Measurements from ENCODE around the gene FOXP4.

DNA sequence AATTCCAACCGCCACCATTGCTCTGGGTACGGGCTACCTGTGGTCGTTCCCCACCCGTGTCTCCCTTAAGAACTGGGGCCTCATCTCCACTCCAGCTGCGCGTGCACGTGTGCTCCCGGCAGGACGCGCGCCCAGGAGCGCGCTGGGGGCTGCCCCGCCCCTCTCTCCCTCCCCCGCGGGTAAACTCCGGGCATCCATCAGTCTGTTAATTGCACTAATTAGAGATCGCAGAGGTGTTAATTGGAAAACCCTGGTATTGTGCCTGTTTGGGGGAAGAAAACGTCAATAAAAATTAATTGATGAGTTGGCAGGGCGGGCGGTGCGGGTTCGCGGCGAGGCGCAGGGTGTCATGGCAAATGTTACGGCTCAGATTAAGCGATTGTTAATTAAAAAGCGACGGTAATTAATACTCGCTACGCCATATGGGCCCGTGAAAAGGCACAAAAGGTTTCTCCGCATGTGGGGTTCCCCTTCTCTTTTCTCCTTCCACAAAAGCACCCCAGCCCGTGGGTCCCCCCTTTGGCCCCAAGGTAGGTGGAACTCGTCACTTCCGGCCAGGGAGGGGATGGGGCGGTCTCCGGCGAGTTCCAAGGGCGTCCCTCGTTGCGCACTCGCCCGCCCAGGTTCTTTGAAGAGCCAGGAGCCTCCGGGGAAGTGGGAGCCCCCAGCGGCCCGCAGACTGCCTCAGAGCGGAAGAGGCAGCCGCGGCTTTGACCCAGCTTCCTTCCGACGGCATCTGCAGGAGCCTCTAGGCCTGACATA, 14.4 kb downstream of the FOXP4 start:
- TF ChIP-seq, protein P1, sequence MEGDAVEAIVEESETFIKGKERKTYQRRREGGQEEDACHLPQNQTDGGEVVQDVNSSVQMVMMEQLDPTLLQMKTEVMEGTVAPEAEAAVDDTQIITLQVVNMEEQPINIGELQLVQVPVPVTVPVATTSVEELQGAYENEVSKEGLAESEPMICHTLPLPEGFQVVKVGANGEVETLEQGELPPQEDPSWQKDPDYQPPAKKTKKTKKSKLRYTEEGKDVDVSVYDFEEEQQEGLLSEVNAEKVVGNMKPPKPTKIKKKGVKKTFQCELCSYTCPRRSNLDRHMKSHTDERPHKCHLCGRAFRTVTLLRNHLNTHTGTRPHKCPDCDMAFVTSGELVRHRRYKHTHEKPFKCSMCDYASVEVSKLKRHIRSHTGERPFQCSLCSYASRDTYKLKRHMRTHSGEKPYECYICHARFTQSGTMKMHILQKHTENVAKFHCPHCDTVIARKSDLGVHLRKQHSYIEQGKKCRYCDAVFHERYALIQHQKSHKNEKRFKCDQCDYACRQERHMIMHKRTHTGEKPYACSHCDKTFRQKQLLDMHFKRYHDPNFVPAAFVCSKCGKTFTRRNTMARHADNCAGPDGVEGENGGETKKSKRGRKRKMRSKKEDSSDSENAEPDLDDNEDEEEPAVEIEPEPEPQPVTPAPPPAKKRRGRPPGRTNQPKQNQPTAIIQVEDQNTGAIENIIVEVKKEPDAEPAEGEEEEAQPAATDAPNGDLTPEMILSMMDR (IDR thresholded peaks at IDR 0.05), result no peak
- TF ChIP-seq POLR2A (IDR thresholded peaks at IDR 0.05), result no peak

Data from thyroid gland (tissue), 4 donors.